Esophagus muscularis mucosa (tissue), 4 donors: ENCODE measurements around the gene ZNF441.

Experiments used
- CTCF ChIP-seq, 3 experiments: fragments of 200-600 bp in 2 of 3; fragments of 450-650 bp in 1 of 3; sonication (generic) in 2 of 3; IDR thresholded peaks; one replicate each; pipeline ENCODE4 v1.5.1; 2017 to 2019; ENCODE audit warnings: antibody characterized with exemption in 3 of 3, mild to moderate bottlenecking in 2 of 3, moderate library complexity in 1 of 3
- EP300 ChIP-seq: sonication (generic); formaldehyde crosslinking; IDR thresholded peaks from one replicate; pipeline ENCODE4 v1.6.1; 2017; ENCODE audit warnings: antibody characterized with exemption
- POLR2AphosphoS5 ChIP-seq, 2 donors: sonication (generic); formaldehyde crosslinking; IDR thresholded peaks; one replicate each; pipeline ENCODE4 v1.6.1; 2017; ENCODE audit warnings: antibody characterized with exemption in 2 of 2

DNA sequence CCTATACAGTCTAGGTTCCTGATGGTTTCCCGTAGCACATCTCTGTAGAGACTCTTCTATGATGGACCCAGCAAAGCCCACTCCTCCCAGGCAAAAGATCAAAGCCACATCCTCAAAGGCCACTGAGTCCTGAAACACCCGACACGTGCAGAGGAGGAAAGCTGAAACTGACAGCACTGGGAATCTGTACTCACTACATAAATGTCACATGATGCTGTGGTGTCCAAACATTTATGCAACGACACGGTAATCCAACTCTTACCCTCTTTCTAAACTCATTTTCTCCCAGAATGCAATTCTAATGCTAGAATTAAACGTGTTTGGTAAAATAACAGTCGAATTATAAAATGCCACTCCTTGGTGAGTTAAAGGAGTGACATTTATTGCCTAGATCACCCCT, 7.0 kb upstream of the ZNF441 start:
- TF ChIP-seq CTCF (IDR thresholded peaks at IDR 0.05) (no peak), POLR2AphosphoS5 (IDR thresholded peaks at IDR 0.05) (no peak), EP300 (no peak)
